GM21423 (cell line): ENCODE measurements around the gene MYO5B.

Experiments used
- ATAC-seq: cut with Tn5 transposase; IDR thresholded peaks from one replicate; pipeline ENCODE4 v1.9.1; 2021; ENCODE audit warnings: mild to moderate bottlenecking, moderate library complexity; ENCODE audit not compliant: unreplicated experiment

MYO5B gene

GRCh38 chr18:50154420-50154819 is 40.5 kb downstream of the MYO5B start:
- ATAC-seq: no peak

- no peak for ATAC-seq
Measured at GRCh38 chr18:50152900-50153299, 42.0 kb downstream of the MYO5B start.

GRCh38 chr18:50151926-50152325 is 43.0 kb downstream of the MYO5B start:
- no peak for ATAC-seq

GRCh38 chr18:50144540-50144939 is 50.4 kb downstream of the MYO5B start:
- ATAC-seq: no peak

- ATAC-seq: no peak
Measured at GRCh38 chr18:50143886-50144285, 51.1 kb downstream of the MYO5B start.

- ATAC-seq: no peak
Measured at GRCh38 chr18:50143294-50143693, 51.7 kb downstream of the MYO5B start.

GRCh38 chr18:50142441-50143120 is 52.4 kb downstream of the MYO5B start:
- ATAC-seq: no peak

- ATAC-seq: no peak
Measured at GRCh38 chr18:50138181-50139064, 56.5 kb downstream of the MYO5B start.

GRCh38 chr18:50135903-50136302 is 59.0 kb downstream of the MYO5B start:
- no peak for ATAC-seq

- no peak for ATAC-seq
Measured at GRCh38 chr18:50133526-50133925, 61.4 kb downstream of the MYO5B start.

- ATAC-seq: no peak
Measured at GRCh38 chr18:50131591-50131990, 63.4 kb downstream of the MYO5B start.

- no peak for ATAC-seq
Measured at GRCh38 chr18:50128506-50129271, 66.3 kb downstream of the MYO5B start.

- ATAC-seq: no peak
Measured at GRCh38 chr18:50127516-50128210, 67.3 kb downstream of the MYO5B start.

- ATAC-seq: no peak
Measured at GRCh38 chr18:50126471-50126870, 68.5 kb downstream of the MYO5B start.

GRCh38 chr18:50125456-50125855 is 69.5 kb downstream of the MYO5B start:
- no peak for ATAC-seq

- no peak for ATAC-seq
Measured at GRCh38 chr18:50119296-50119695, 75.7 kb downstream of the MYO5B start.

GRCh38 chr18:50117863-50118262 is 77.1 kb downstream of the MYO5B start:
- ATAC-seq: no peak

GRCh38 chr18:50115095-50115494 is 79.9 kb downstream of the MYO5B start:
- ATAC-seq: no peak

GRCh38 chr18:50114448-50114847 is 80.5 kb downstream of the MYO5B start:
- ATAC-seq: no peak

GRCh38 chr18:50113726-50114125 is 81.2 kb downstream of the MYO5B start:
- no peak for ATAC-seq

- ATAC-seq: no peak
Measured at GRCh38 chr18:50111398-50111797, 83.5 kb downstream of the MYO5B start.
